NCI-H2107 treated with DMSO at 0.1 percent for 48 hours (cell line): ENCODE data around the gene UBASH3B.

Experiments used
- DNase-seq: peaks from one replicate; lab custom pipeline; 2025; ENCODE audit not compliant: unreplicated experiment; lab: John Stamatoyannopoulos, UW

UBASH3B gene

DNA sequence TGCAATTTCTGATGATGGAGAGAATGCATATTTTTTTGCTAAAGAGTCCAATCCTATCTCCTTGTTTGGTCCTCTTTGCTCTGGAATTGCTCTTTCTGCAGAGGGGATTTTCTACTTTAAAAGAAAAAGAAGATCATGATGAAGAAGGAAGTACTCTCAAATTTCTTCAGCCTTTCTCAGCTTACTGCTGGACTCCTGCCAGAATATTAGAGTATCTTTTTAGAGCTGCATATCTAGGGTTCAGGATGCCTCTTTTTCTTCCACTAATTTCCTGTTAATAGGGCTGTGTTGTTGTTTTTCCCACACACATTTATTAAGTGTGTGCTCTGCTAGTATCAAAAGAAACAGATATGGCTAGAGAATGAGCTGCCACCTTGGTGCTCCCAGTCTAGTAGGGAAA lies 18.2 kb downstream of the UBASH3B start:
- no peak for DNase-seq

DNA sequence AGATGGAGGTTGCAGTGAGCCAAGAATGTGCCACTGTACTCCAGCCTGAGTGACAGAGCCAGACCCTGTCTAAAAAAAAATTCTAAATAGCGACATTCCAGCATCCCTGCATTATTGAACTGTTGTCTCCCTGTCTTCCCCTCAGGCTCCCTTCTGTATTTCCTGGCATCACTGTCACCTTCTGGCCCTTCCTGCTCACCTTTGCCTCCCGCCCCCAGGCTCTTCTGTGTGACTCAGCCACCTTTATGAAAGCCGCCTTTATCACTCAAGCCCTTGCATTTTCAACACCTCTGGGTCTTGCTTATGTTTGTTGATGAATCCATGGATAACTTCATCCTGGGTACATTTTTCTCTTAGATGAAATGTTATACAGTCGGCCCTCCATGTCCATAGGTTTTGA lies 21.1 kb downstream of the UBASH3B start:
- no peak for DNase-seq

DNA sequence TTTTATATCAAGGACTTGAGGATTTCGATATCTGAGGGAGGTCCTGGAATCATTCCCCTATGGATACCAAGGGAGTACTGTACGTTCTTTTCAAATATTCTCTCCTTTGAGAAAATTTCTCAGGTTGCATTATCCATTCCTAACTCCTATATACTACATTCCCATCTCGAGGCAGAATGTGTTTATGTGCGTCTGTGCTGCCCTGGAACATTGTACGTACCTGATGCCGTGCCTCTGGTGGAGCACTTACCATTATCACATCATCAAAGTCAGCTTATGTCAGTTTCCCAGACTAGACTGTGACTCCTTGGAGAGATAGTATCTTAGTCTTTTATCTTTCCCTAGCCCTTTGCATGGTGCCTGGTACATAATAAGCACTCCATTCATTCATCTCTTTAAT lies 21.7 kb downstream of the UBASH3B start:
- DNase-seq = no peak

DNA sequence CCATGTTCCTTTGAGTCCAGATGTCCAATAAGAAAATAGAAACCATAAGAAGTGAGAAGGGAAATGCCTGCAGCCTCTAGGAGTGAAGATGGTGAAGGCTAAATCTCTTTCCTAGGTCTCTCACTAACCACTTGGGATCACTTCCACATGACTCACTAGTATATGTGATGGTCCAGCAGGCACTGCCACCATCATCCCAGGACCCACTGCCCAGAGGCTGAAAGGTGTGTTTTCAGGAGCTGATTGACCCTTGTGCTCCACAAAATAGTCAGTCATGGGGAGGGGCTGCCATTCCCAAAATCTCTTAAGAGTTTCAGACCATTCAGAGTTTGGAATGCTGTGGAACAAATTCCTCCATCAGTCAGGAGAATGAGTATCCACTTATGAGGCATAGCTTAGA lies 22.9 kb downstream of the UBASH3B start:
- no peak for DNase-seq

DNA sequence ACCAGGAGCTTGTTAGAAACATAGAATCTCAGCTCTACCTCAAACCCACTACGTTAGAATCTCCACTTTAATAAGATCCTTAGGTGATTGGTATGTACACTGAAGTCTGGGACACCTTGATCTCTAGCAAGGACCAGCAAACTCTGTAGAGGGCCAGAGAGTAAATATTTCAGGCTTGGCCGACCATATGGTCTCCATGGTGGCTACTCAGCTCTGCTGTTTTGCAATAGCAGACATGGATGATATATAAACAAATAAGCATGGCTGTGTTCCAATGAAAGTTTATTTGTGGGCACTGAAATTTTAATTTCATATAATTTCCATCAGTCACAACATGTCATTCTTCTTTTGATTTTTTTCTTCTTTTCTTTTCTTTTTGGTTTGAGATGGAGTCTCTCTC lies 23.9 kb downstream of the UBASH3B start:
- DNase-seq = no peak

DNA sequence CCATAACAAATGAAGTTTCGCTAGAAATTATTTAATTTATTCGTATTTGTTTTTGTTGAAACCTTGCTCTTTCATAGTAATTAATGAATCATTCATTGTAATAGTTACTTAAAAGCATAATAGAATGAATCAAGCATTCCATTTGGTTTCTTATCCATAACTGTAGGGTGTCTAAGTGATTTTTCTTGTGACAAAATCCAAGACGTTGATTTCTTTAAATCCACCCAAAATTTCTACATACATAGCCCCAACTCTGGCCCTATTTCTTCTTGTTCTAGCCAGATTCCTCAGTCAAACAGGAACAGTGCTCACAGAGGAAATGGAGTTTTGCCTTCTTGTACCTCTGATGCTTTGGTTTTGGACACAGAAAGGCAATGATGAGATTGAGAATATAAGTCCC lies 25.5 kb downstream of the UBASH3B start:
- DNase-seq = no peak

DNA sequence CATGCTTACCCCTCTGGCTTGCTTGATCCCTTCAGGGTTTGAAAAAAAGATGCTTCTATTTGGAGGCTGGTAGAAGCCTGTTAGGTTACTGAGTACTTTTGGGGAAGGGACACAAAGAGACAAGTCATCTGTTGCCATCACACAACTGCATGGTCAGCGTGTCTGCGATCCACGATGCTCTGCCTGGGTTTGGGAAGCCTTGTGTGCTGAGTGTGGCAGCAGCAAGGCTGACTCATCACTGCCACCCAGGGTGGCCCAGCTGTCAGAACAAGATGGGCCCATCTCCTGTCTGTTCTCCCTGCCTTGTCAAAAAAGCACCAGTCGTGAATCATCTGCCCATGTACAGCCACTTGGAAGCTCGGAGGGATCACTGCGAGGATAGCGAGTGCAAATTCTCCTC lies 26.2 kb downstream of the UBASH3B start:
- DNase-seq = no peak

DNA sequence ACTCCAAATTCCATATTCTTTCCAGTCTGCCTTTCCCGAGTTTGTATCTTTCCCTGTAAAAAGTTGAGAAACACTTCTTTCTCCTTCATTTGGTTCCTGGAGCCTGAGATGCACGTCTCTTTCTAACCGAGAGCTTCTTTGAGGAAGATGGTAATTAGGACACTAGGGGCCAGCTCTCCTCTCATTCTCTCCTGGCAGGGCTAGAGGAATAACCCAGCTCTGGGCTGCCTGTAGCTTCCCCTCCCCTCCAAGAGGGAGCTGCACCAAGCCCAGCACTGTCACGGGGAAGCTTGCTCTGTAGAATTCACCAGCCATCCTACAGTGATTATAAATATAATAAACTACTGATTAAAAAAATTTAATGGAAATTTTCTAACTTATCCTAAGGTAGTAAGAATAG lies 26.9 kb downstream of the UBASH3B start:
- no peak for DNase-seq

DNA sequence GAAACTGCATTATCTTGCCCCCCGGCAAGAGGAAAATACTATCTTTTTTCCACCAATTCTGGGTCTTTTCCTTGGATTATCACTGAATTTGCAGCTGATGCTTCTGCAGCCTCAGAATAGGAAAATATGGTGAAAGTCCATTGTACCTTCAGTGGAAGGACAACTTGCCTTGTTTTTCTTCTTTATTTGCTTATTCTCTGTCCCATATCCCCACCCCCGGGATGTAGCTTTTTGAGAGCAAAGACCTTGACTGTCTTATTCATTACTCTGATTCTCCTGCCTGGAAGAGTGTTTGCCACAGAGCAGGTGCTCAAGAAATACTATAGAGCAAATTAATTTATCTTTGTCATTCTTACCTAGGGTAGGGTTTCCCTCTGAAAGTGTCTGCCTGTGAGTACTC lies 29.5 kb downstream of the UBASH3B start:
- no peak for DNase-seq

DNA sequence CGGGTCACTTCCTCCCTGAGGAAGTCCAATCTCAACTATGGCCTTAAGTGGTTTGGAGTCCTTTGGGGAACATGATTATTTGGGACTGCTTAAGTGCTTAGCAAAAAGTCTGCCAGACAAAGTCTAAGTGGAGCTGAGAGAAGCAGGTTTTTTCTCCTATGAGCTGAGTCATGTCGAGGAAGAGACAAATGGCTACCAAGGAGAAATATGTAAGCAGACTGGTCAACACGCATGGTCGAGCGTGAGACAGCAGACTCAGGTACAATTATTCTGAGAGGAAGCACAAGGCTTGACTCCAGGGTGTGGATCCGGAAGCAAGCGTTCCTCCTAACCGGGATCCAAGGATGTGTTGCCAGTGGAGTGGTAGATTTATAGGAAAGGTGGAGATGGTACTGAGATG lies 30.6 kb downstream of the UBASH3B start:
- no peak for DNase-seq

DNA sequence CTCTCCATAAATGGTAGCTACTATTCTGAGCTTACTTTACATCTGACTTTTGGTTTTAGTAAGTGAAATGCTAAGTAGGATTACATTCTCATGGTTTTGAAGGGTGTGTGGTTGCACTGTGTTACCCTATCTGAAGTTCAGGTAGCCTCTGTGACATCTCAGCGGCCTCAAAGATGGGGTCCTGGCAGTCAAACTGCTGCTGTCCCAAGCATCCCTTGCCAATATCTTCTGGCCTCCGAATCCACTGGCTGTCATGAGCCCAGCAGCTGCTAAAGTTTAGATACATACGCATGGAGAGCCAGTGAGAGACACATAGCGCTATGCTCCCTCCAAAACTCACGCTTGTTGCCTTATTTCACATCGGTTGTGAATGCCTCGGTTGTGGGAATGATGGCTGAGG lies 34.9 kb downstream of the UBASH3B start:
- DNase-seq = no peak

DNA sequence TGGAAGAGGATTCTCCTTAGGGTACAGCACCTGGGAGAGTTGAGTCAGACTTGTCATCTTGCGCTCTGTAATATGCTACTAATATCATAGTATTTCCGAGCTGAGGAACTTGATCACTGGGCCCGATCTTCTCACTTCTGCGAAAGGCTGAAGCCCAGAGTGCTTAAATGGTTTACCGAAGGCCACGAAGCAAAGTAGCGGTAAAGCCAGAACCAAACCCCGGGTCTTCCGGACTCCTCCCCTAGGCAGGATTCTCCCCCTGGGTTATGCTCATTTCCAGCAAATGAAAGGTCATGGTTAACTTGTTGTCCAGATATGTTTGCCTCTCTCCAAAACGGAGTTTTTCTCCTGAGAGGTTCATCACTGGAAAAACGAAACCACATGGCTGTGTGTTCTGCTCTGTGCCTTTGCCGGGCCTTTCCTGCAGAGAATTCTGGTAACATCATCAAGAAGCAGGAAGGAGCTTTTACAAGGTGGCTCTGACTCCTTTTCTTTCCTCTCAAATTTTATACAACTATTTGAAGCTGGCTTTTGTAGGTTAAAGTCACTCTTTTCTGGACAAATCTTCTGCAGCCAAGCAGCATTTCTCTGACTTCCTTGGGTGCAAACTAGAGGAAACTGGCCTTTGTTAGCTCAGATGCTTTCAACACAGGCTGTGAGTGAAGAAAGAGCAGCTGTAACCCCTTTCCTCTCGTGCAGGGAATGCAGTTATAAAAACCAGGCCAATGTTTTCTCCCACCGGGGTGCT lies 35.5 kb downstream of the UBASH3B start:
- no peak for DNase-seq

DNA sequence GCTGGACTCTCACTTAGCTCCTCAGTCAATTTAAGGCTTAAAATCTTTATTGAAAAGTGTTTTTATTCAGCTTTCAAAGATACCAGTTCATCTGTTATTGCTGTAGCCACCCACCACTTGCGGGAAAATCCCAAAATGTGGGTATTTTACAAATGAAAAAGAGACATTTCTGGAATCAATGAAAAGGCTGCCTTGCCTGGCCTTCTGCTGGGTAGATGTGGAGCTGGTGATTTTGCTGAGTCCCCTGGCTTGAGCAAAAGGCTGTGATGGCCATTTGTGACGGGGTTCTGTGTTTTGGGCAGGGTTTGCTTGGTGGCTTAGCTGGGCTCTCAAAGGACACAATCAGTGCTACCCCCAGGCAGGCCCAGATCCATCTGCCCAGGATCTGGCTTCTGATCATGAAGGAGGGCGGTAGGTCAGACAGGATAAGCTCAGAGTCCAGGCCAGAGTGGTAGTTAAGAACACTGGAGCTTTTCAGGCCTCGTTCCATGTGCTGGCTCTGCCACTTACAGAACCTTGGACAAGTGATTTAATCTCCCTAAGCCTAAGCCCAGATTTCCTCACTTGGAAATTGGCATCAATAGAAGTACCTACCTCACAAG lies 36.1 kb downstream of the UBASH3B start:
- DNase-seq = no peak

DNA sequence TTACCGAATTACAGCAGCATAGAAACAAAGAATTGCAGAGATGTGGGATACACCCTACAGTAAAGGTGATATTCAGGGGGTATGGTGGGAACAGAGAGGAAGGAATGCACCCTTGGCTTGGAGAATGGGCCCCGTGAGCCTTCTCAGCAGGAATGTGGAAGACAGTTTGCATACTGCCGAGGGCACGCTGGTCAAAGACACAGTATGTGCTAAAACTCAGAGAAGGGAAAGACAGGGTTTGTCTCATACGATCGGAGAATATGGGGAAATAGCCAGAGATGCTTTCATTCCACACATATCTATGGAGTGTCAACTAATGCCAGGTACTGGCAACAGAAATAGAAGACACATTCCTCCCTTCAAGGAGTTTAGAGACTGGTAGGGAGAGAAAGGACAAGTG lies 36.9 kb downstream of the UBASH3B start:
- DNase-seq = no peak

DNA sequence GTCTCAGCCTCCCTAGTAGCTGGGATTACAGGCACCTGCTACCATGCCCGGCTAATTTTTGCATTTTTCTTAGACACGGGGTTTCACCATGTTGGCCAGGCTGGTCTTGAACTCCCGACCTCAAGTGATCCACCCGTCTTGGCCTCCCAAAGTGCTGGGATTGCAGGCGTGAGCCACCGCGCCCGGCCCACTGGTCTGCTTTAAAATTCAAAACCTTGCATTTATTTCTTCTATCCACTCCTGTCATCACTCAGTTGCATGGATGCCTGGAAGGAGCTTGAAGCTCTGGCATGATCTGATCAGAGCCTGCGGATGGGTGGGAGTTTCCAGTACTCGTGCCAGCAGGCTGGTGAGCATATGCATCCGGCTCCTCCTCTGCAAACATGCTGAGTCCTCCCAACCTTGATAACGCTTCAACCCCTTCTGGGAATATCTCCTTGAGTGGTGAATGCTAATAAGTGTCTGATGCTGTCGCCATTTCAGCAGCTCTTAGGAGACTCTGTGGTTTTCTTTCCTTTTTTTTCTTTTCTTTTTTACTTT lies 39.6 kb downstream of the UBASH3B start:
- no peak for DNase-seq

DNA sequence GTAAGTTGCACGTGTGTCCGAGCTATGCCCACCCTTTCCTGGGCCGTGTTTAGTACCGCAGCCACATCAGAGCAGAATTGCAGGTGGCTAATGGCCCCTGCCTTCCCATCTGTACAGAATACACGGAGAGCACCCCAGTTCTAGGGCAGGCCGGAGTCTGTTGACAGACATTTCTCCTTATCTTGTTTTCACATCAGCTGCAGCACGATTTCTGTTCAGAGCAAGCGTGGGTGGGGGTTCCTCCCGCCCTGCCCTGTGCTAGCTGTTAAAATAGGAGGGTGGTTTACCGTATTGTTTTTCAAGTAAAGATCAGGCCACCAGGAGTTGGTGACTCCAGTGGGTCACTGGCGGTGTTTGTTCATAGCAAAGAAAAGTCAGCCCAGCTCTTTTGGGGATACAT lies 41.1 kb downstream of the UBASH3B start:
- no peak for DNase-seq

DNA sequence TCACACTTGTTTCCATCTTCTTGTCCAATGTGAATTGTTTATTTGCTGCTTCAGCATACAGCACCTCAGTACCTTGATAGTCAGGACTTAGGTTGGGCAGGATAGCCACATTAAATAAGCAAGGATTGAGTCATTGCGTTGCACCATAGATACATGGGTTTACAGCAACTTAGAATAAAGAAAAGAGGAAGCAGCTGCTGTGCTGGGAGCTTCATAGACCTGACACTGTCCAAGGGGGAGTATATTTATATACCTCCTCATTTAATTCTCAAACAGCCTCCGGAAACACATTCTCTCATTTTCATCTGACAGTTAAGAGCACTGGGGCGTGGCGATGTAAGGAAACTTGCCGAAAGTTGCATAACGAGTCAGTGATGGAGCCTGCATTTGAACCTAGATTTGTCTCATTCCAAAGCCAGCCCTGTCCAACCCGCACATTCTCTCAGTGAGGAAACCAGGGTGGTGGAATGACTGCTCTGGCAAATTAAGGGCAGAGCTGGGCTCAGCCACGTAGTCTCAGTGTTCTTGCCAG lies 42.2 kb downstream of the UBASH3B start:
- no peak for DNase-seq

DNA sequence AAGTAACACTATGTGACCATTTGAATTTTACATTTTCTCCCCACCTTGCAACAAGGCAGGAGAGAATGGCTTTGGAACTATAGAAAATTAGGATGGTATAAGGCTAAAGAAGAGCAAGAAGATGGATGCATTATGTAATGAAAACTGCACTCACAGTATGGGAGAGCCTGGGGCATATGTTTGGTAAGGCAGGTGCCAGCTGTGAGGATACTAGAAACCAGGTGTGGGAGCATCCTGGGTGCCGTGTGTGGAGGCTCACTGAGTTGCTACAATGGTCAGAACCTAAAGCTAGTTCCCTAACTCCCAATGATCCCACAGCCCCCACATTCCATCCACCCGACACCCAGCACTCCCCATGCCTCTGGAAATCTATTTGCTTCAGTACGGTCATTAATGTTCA lies 42.9 kb downstream of the UBASH3B start:
- DNase-seq = no peak

DNA sequence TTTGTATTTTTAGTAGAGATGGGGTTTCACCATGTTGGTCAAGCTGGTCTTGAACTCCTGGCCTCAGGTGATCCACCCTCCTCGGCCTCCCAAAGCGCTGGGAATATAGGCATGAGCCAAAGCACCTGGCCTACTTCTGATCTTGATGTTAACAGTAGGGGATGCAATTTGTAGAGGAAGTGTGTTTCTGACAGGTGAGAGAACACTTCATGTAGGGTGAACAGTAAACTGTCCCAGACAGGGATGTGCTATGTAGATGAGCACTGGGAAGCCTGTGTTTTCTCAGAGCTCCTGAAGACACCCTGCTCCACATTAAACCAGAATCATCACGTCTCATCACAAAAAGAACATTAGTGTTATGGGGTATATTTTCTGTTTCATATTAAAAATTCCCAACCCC lies 45.1 kb downstream of the UBASH3B start:
- no peak for DNase-seq

DNA sequence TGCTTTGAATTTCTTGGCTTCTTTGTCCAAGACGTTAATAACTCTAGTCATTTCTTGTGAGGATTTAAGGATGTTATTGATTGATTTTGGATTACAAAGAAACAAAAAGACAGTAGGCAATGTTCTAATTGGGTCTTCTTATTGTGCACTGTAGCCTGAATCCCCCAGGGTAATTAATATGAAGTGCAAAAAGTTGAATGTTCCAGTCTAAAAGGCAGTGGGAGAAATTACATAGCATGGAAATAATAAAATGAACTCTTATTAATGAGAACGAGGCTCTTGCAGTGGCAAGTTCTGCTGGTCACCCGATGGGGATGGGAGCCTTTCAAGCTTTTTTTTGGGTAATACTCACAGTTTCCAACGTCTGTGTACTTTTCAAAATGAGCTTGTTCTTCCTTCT lies 45.6 kb downstream of the UBASH3B start:
- no peak for DNase-seq

DNA sequence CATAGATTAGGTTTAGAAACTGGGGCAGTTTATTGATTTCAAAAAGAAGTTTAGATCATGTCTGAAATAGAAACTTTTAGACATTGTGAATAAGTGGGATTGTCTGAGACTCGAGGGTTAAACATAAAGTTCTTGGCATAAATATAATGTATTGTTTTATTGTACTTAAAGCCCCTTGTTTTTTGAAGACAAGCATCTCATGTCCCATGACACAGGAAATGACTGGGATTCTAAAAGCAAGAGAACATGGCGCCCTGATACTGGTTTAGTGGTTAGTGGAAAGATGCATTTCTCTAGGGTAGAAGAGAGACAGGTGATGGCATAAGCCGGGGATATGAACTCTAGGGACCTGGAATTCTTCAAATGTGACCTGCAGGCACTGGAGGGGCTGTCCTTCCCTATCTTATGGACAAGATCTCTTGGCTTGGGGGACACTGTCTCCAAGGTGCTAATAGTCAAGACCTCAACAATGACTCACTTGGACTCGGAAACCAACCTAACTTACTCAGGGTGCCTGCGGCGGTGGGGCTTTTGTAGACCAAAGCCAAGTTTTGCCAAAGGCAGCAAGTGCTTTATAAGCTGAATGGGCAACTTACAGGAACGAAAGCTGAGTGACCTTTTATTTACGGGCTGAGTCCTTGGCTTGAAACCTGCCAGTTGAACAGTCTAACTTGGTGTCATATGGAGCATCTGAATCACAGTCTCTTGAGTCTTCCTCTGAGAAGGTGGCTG lies 48.2 kb downstream of the UBASH3B start:
- DNase-seq = no peak

DNA sequence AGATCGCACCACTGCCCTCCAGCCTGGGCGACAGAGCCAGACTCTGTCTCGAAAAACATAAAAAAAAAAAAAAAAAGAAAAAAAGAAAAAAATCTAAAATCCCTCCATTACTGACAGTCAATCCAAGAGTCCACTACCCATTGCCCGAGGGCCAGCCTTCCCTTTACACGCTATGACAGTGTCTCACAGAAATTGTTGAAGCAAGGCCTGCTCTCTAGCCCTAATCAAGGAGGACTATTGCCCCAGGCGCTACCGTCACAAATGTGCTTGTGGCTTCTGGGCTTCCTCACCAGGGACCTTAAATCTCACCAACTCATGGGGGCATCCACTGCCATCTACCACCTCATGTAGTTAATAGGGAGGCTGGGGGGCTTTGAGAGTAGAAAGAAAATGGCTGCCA lies 49.9 kb downstream of the UBASH3B start:
- DNase-seq = no peak
